SK-N-SH (cell line): ENCODE results near the gene PLK3. TPM values are rescaled to one million over a fixed set of nuclear protein-coding genes. Genes with fewer than 3 reads are reported as not detected.
A peak's percentile ranks its signal among the peaks of the same experiment; 100 is the strongest.

Experiments used
- CTCF ChIA-PET: fragments of 300-600, 350-600 bp; formaldehyde crosslinking; extraction: SDS; loops from one replicate; lab custom pipeline; 2021; lab: Yijun Ruan, JAX
- POLR2A ChIA-PET: fragments of 350-600 bp; sonication (Branson Sonifier 250); formaldehyde crosslinking; extraction: SDS; loops from one replicate; lab custom pipeline; 2020; ENCODE audit warnings: antibody characterized with exemption, inconsistent platforms; lab: Yijun Ruan, JAX
- DNase-seq: peaks from one replicate; pipeline ENCODE4 v3.0.0; 2012
- H2AFZ ChIP-seq: fragments of 200-600 bp; sonication (generic); 2 replicates; pipeline ENCODE4 v1.8.1; 2016; ENCODE audit warnings: antibody characterized with exemption, mild to moderate bottlenecking, low read depth
- H3F3A ChIP-seq: fragments of 200-600 bp; sonication (generic); replicated peaks from 2 replicates; pipeline ENCODE3; 2016; ENCODE audit warnings: antibody characterized with exemption, mild to moderate bottlenecking; ENCODE audit not compliant: insufficient read depth
- H3K27ac ChIP-seq, 2 experiments: fragments of 200-500 bp in 1 of 2; fragments of 200-600 bp in 1 of 2; sonication (Bioruptor generic) in 1 of 2; sonication (generic), shearing (Covaris generic) in 1 of 2; 2 replicates each; pipeline versions ENCODE4 v1.5.1 to v1.6.1; 2014 to 2016; ENCODE audit warnings: low read depth in 2 of 2, inconsistent platforms in 1 of 2, low read length in 1 of 2, mild to moderate bottlenecking in 1 of 2, mixed read lengths in 1 of 2
- H3K27me3 ChIP-seq: fragments of 200-600 bp; sonication (generic), shearing (Covaris generic); 2 replicates; pipeline ENCODE4 v1.6.1; 2016; ENCODE audit warnings: mixed run types; ENCODE audit not compliant: insufficient read depth
- H3K36me3 ChIP-seq, 2 experiments: fragments of 200-500 bp in 1 of 2; fragments of 200-600 bp in 1 of 2; sonication (Bioruptor generic) in 1 of 2; sonication (generic) in 1 of 2; replicated peaks in 1 of 2; 2 replicates each; pipeline versions ENCODE3 to v1.5.1; 2014 to 2016; ENCODE audit warnings: low read length in 1 of 2, mild to moderate bottlenecking in 1 of 2; ENCODE audit not compliant: insufficient read depth in 2 of 2, control insufficient read depth in 1 of 2
- H3K4me1 ChIP-seq, 2 experiments: fragments of 200-500 bp in 1 of 2; fragments of 200-600 bp in 1 of 2; sonication (Bioruptor generic) in 1 of 2; sonication (generic), shearing (Covaris generic) in 1 of 2; 2 replicates each; pipeline versions ENCODE4 v1.5.1 to v1.6.1; 2014 to 2016; ENCODE audit warnings: low read depth in 1 of 2, low read length in 1 of 2, mixed run types in 1 of 2; ENCODE audit not compliant: insufficient read depth in 2 of 2, control insufficient read depth in 1 of 2
- H3K4me2 ChIP-seq: fragments of 200-600 bp; sonication (generic), shearing (Covaris generic); 2 replicates; pipeline ENCODE4 v1.6.1; 2017; ENCODE audit warnings: mixed run types
- H3K4me3 ChIP-seq, 2 experiments: fragments of 200-500 bp in 1 of 2; fragments of 200-600 bp in 1 of 2; sonication (Bioruptor generic) in 1 of 2; sonication (generic), shearing (Covaris generic) in 1 of 2; 2 replicates each; pipeline versions ENCODE4 v1.5.1 to v1.8.1; 2014 to 2016; ENCODE audit warnings: low read depth in 2 of 2, inconsistent platforms in 1 of 2, low read length in 1 of 2, mild to moderate bottlenecking in 1 of 2, mixed read lengths in 1 of 2, moderate library complexity in 1 of 2
- H3K79me2 ChIP-seq: fragments of 200-600 bp; sonication (generic); 2 replicates; pipeline ENCODE4 v1.8.1; 2017; ENCODE audit warnings: mild to moderate bottlenecking; ENCODE audit not compliant: insufficient read depth
- H3K9ac ChIP-seq: fragments of 200-600 bp; sonication (generic); 2 replicates; pipeline ENCODE4 v1.6.1; 2017; ENCODE audit warnings: mixed run types
- H3K9me2 ChIP-seq: fragments of 200-600 bp; sonication (generic); 2 replicates; pipeline ENCODE4 v1.6.1; 2017; ENCODE audit warnings: mixed run types
- H3K9me3 ChIP-seq: fragments of 200-600 bp; sonication (generic); 2 replicates; pipeline ENCODE4 v1.6.1; 2017; ENCODE audit warnings: mixed run types, mild to moderate bottlenecking, moderate library complexity
- H4K20me1 ChIP-seq: fragments of 200-600 bp; sonication (generic); 2 replicates; pipeline ENCODE4 v1.6.1; 2017; ENCODE audit warnings: mild to moderate bottlenecking, mixed run types; ENCODE audit not compliant: insufficient read depth
- CHD2 ChIP-seq: fragments of 150-350 bp; IDR thresholded peaks from 2 replicates; pipeline ENCODE4 v1.6.1; 2018; ENCODE audit warnings: low read length; ENCODE audit not compliant: partially characterized antibody
- ELF1 ChIP-seq: IDR thresholded peaks from 2 replicates; pipeline ENCODE4 v1.4.0; 2012
- EP300 ChIP-seq, 2 experiments: IDR thresholded peaks; 2 replicates each; pipeline versions ENCODE4 v1.4.0 to v1.6.1; 2012; ENCODE audit warnings: borderline replicate concordance in 1 of 2, low read depth in 1 of 2, low read length in 1 of 2
- EZH2phosphoT487 ChIP-seq: fragments of 200-600 bp; sonication (generic); IDR thresholded peaks from 2 replicates; pipeline ENCODE4 v1.6.1; 2017; ENCODE audit warnings: low read depth, mixed run types, mild to moderate bottlenecking, antibody characterized with exemption, moderate library complexity, borderline replicate concordance
- FOXM1 ChIP-seq: IDR thresholded peaks from 2 replicates; pipeline ENCODE4 v1.4.0; 2012; ENCODE audit warnings: low read depth, mild to moderate bottlenecking
- GATA2 ChIP-seq: sonication (generic); formaldehyde crosslinking; IDR thresholded peaks from 2 replicates; pipeline ENCODE4 v1.5.0; 2020; ENCODE audit warnings: mild to moderate bottlenecking, missing genetic modification reagents
- JUND ChIP-seq: IDR thresholded peaks from 2 replicates; pipeline ENCODE4 v1.4.0; 2012
- NFIC ChIP-seq: IDR thresholded peaks from 2 replicates; pipeline ENCODE4 v1.4.0; 2012; ENCODE audit warnings: borderline replicate concordance
- NRF1 ChIP-seq: IDR thresholded peaks from 2 replicates; pipeline ENCODE4 v1.6.1; 2012; ENCODE audit warnings: low read depth, mild to moderate bottlenecking, low read length
- POLR2AphosphoS5 ChIP-seq: IDR thresholded peaks from 2 replicates; pipeline ENCODE4 v1.6.1; 2012; ENCODE audit warnings: low read depth, low read length
- RFX5 ChIP-seq: IDR thresholded peaks from 2 replicates; pipeline ENCODE4 v1.6.1; 2012; ENCODE audit warnings: mild to moderate bottlenecking, improper control_type of control experiment, low read length
- RXRA ChIP-seq: IDR thresholded peaks from 2 replicates; pipeline ENCODE4 v1.4.0; 2012; ENCODE audit warnings: low read depth, mild to moderate bottlenecking, borderline replicate concordance
- SIN3A ChIP-seq: IDR thresholded peaks from 2 replicates; pipeline ENCODE4 v1.6.1; 2012; ENCODE audit warnings: low read depth, mild to moderate bottlenecking, low read length, moderate library complexity, borderline replicate concordance
- TAF1 ChIP-seq: IDR thresholded peaks from 2 replicates; pipeline ENCODE4 v1.6.1; 2012; ENCODE audit warnings: low read depth, mild to moderate bottlenecking, low read length, moderate library complexity, borderline replicate concordance
- WGBS: methylation state at CpG from one replicate; pipeline ENCODE4 v1.1.6; 2017; ENCODE audit warnings: low lambda C conversion rate; 5-methylcytosine and 5-hydroxymethylcytosine counted together
- polyA plus RNA-seq, 3 experiments: library from polyadenylated mRNA; depleted of rRNA; stranded (reverse); fragments of >200 nt; gene quantifications; 2 replicates each; pipeline ENCODE4 v1.2.3, GENCODE V29; 2012
- TF ChIP-seq, protein P1 (sequence below): IDR thresholded peaks from 2 replicates; pipeline ENCODE4 v1.4.0; 2012; ENCODE audit warnings: low read depth, borderline replicate concordance
- TF ChIP-seq, protein P2 (sequence below): IDR thresholded peaks from 2 replicates; pipeline ENCODE4; 2012
- TF ChIP-seq, protein P3 (sequence below): fragments of 200-600 bp; sonication (generic); IDR thresholded peaks from 2 replicates; pipeline ENCODE4 v1.6.1; 2017; ENCODE audit warnings: antibody characterized with exemption, mild to moderate bottlenecking, moderate library complexity
- TF ChIP-seq, protein P4 (sequence below): IDR thresholded peaks from 2 replicates; pipeline ENCODE4 v1.6.1; 2012; ENCODE audit warnings: mild to moderate bottlenecking, low read depth, low read length, moderate library complexity

The PLK3 gene
- polyA plus RNA-seq, 1 of the 3 experiments (the other 2 are of a cell fraction): 82.8 TPM

DNA sequence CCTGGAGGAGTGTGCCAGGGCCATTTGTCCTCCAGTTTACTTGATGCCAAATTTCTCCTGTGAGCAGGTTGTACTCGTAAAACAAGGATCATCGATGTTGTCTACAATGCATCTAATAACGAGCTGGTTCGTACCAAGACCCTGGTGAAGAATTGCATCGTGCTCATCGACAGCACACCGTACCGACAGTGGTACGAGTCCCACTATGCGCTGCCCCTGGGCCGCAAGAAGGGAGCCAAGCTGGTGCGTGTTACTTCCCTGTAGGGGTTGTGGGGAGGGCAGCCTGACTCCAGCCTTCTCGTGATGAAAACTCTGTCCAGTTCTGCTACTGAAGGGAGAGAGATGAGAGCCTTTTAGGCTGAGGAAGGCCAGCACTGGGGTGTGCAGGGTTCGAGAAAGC lies 22.6 kb upstream of the PLK3 start:
- Histone ChIP-seq H3K4me1 (peaks cover 14 to 16% of the 10 kb centered on the region in 2 experiments; a peak in 3 of 4 replicates), H2AFZ (no peak overlapping the region), H3F3A (peaks cover 72% of the 10 kb centered on the region), H3K27ac (0 out of 4 replicates have a peak overlapping the region, but pooled peaks of 1 of the 2 experiments have one; percentile 12), H3K4me2 (peak overlapping the region; percentile 98), H4K20me1 (peaks cover 41% of the 10 kb centered on the region), H3K9me2 (no peaks in the 10 kb centered on the region), H3K36me3 (peaks cover 22 to 58% of the 10 kb centered on the region in 2 experiments), H3K4me3 (peak overlapping the region; percentile 54 to 79), H3K79me2 (peaks cover 56% of the 10 kb centered on the region), H3K9ac (peak overlapping the region; percentile 93), H3K9me3 (no peaks in the 10 kb centered on the region), H3K27me3 (no peaks in the 10 kb centered on the region)
- 72% methylated on average over 13 of the region's 14 CpGs for WGBS
- no peak for TF ChIP-seq EP300 (IDR thresholded peaks at IDR 0.05; ENCODE audit: borderline replicate concordance in 1 of 2, low read depth in 1 of 2, low read length in 1 of 2)
- TF ChIP-seq, protein P1, sequence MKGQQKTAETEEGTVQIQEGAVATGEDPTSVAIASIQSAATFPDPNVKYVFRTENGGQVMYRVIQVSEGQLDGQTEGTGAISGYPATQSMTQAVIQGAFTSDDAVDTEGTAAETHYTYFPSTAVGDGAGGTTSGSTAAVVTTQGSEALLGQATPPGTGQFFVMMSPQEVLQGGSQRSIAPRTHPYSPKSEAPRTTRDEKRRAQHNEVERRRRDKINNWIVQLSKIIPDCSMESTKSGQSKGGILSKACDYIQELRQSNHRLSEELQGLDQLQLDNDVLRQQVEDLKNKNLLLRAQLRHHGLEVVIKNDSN: no peak
- TF ChIP-seq NRF1: no peak
- TF ChIP-seq, protein P2, sequence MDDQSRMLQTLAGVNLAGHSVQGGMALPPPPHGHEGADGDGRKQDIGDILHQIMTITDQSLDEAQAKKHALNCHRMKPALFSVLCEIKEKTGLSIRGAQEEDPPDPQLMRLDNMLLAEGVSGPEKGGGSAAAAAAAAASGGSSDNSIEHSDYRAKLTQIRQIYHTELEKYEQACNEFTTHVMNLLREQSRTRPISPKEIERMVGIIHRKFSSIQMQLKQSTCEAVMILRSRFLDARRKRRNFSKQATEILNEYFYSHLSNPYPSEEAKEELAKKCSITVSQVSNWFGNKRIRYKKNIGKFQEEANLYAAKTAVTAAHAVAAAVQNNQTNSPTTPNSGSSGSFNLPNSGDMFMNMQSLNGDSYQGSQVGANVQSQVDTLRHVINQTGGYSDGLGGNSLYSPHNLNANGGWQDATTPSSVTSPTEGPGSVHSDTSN: no peak
- TF ChIP-seq, protein P3, sequence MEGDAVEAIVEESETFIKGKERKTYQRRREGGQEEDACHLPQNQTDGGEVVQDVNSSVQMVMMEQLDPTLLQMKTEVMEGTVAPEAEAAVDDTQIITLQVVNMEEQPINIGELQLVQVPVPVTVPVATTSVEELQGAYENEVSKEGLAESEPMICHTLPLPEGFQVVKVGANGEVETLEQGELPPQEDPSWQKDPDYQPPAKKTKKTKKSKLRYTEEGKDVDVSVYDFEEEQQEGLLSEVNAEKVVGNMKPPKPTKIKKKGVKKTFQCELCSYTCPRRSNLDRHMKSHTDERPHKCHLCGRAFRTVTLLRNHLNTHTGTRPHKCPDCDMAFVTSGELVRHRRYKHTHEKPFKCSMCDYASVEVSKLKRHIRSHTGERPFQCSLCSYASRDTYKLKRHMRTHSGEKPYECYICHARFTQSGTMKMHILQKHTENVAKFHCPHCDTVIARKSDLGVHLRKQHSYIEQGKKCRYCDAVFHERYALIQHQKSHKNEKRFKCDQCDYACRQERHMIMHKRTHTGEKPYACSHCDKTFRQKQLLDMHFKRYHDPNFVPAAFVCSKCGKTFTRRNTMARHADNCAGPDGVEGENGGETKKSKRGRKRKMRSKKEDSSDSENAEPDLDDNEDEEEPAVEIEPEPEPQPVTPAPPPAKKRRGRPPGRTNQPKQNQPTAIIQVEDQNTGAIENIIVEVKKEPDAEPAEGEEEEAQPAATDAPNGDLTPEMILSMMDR: no peak
- no peak for TF ChIP-seq ELF1
- TF ChIP-seq POLR2AphosphoS5: no peak
- no peak for TF ChIP-seq NFIC
- no peak for TF ChIP-seq RXRA
- no peak for TF ChIP-seq FOXM1
- no peak for DNase-seq
- ChIA-PET POLR2A (interaction anchor here (1.1 kb wide), 1 partner anchor 15 kb away, joined by 3 read pairs; no protein-coding TSS in a partner anchor), CTCF (interaction anchor here (0.7 to 1.1 kb wide), 3 partner anchors 9 to 65 kb away, joined by 3 to 7 read pairs (median 5); no protein-coding TSS in a partner anchor)

DNA sequence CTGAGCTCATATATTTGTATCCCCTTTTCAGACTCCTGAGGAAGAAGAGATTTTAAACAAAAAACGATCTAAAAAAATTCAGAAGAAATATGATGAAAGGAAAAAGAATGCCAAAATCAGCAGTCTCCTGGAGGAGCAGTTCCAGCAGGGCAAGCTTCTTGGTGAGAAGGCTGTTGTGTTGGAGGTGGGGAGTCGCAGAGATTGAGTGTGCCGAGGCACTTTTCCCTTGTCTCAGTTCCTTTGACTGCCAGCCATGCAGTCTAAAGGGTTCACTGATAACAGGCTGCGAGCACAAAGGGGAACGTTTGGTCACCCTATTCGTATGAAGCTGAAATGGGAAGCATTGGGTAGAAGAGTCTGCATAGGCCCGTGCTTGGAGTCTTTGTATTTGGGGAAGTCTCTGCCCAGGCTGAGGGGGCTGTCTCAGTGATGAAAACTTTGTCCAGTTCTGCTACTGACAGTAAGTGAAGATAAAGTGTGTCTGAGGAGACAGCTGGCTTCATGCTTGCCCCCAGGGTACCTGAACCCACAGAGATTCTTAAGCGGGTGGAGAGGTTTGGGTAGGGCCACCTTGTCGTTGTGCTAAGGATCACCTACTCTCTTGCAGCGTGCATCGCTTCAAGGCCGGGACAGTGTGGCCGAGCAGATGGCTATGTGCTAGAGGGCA lies 22.1 kb upstream of the PLK3 start:
- H3K9ac ChIP-seq: peak overlapping the region; percentile 93; the same call in 1 of the 2 replicates
- peak overlapping the region; percentile 98 for H3K4me2 ChIP-seq
- peaks cover 22 to 58% of the 10 kb centered on the region in 2 experiments for H3K36me3 ChIP-seq
- POLR2A ChIA-PET: interaction anchor here (1.1 kb wide), 1 partner anchor 15 kb away, joined by 3 read pairs; no protein-coding TSS in a partner anchor
- peaks cover 41% of the 10 kb centered on the region for H4K20me1 ChIP-seq
- 0 out of 4 replicates have a peak overlapping the region, but pooled peaks of 1 of the 2 experiments have one; percentile 12 for H3K27ac ChIP-seq
- no peaks in the 10 kb centered on the region for H3K9me2 ChIP-seq
- H2AFZ ChIP-seq: no peak overlapping the region
- H3K79me2 ChIP-seq: peaks cover 56% of the 10 kb centered on the region
- H3K4me1 ChIP-seq: peaks cover 14 to 16% of the 10 kb centered on the region in 2 experiments; a peak in 3 of 4 replicates
- WGBS: 81% methylated on average over 8 of the region's 13 CpGs
- H3F3A ChIP-seq: peaks cover 69% of the 10 kb centered on the region
- no peaks in the 10 kb centered on the region for H3K27me3 ChIP-seq
- peak overlapping the region in 1 of 2 experiments; percentile 54; a peak in 1 of 4 replicates for H3K4me3 ChIP-seq
- DNase-seq: no peak
- no peaks in the 10 kb centered on the region for H3K9me3 ChIP-seq
- CTCF ChIA-PET: interaction anchor here (0.7 to 1.1 kb wide), 3 partner anchors 9 to 65 kb away, joined by 3 to 7 read pairs (median 5); no protein-coding TSS in a partner anchor
- TF ChIP-seq CHD2 (no peak), JUND (no peak), RFX5 (no peak), GATA2 (CRISPR knock-in tag) (no peak), EZH2phosphoT487 (no peak), TAF1 (no peak), SIN3A (no peak)
- TF ChIP-seq, protein P4, sequence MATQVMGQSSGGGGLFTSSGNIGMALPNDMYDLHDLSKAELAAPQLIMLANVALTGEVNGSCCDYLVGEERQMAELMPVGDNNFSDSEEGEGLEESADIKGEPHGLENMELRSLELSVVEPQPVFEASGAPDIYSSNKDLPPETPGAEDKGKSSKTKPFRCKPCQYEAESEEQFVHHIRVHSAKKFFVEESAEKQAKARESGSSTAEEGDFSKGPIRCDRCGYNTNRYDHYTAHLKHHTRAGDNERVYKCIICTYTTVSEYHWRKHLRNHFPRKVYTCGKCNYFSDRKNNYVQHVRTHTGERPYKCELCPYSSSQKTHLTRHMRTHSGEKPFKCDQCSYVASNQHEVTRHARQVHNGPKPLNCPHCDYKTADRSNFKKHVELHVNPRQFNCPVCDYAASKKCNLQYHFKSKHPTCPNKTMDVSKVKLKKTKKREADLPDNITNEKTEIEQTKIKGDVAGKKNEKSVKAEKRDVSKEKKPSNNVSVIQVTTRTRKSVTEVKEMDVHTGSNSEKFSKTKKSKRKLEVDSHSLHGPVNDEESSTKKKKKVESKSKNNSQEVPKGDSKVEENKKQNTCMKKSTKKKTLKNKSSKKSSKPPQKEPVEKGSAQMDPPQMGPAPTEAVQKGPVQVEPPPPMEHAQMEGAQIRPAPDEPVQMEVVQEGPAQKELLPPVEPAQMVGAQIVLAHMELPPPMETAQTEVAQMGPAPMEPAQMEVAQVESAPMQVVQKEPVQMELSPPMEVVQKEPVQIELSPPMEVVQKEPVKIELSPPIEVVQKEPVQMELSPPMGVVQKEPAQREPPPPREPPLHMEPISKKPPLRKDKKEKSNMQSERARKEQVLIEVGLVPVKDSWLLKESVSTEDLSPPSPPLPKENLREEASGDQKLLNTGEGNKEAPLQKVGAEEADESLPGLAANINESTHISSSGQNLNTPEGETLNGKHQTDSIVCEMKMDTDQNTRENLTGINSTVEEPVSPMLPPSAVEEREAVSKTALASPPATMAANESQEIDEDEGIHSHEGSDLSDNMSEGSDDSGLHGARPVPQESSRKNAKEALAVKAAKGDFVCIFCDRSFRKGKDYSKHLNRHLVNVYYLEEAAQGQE: no peak
- TF ChIP-seq, protein P1: no peak
